HG03196 (cell line): ENCODE results near the gene GSK3A.
A peak's percentile ranks its signal among the peaks of the same experiment; 100 is the strongest.
"Not testable (repeated sequence)": the region's sequence is repeated elsewhere in the genome, so short reads cannot be mapped to it uniquely, and the experiment has no call there.

Experiments
- ATAC-seq: cut with Tn5 transposase; IDR thresholded peaks from one replicate; pipeline ENCODE4 v1.9.1; 2021; ENCODE audit not compliant: unreplicated experiment

Gene GSK3A

DNA sequence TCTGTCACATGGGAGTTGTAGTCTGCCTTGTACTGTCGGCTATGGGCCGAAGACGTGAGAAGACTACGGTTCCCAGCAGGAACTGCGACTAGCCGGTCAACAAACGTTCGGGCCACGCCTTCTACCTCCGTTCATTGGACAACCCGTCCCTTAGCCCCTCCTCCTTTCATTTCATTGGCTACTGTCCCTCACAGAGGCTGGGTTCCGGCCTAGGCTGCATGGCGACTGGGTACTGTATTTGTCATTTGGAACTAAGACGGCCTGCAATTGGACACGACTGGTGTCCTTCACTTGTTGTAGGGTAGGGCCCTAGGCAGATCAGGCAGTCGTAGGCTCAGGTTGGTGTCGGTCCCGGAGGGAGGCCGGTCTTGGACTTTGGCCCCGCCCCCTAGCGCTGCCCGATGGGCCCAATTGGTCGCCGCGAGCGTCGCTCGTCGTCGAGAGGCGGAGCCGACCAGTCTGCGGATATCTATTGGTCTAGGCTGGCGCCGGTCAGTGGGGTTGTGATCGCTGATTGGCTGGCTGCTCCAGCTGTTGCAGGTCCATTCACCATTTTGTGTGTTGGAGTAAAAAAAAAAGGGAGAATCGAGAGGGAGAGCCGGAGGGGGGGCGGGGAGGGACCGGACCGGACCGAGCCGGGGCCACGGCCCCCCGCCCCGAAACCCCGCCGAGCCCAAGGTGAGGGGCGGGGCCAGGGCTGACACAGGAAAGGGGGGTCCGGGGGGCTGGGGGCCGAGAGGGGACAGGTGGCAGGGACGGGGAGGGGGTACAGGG is 26.5 kb upstream of the GSK3A start, which contains the start of gene CIC:
CIC (plus strand) TSS at position 549 of the 774 bp plus-strand sequence. CDS start 2,532 bp downstream, outside the sequence.
- ATAC-seq: peak; percentile 79

DNA sequence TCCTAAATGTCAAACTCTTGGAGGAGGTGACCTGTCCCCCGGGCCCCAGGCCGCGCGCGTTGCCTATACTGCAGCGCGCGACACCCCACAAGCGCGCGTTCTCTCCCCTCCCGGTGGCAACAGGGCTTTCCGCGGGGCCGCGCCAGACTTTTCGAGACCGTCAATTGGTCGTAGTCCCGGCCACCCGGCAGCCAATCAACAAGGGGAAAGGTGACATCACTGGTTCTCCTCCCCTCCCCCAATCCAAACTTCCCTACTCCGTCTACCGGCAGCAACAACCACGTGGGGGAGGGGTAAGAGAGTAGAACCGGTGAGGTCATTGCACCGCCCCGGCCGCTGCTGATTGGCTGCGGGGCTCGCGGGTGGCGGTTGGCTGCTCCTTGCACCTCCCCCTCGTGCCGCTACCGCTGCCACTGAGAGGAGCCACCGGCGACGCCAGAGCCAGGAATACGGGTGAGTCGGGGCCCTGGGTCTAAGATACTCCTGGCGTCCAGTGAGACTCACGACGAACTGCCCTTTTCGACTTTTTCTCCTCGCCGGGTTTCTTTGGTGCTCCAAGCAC is 25.8 kb upstream of the GSK3A start:
- peak; percentile 60 for ATAC-seq

DNA sequence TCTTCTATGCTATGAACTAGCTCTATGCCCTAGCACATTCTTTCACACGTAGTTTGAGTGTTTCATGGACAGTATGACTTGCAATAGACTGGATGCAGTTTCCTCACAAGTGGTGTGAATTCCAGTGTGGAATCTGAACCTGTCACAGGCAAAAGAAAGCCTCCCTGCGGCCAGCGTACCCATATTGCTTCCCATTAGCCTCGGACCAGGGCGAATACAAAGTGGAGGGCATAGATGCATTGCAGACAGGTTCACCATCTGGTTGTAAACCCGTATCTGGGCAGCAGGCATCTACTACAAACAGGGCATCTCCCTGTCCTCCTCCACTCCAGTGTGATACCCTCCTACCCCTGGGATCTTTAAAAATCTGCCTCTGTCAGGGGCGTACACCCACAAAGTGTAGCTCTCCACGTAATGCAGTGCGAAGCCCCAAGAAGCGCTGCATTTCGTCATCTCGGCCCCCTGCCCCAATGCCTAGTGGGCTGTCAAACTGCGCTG is 25.3 kb upstream of the GSK3A start:
- ATAC-seq: no peak

- ATAC-seq: not testable (repeated sequence)
Observed at GRCh38 chr19:42266928-42267603, 24.7 kb upstream of the GSK3A start.

- not testable (repeated sequence) for ATAC-seq
Observed at GRCh38 chr19:42266105-42266504, 23.7 kb upstream of the GSK3A start.

DNA sequence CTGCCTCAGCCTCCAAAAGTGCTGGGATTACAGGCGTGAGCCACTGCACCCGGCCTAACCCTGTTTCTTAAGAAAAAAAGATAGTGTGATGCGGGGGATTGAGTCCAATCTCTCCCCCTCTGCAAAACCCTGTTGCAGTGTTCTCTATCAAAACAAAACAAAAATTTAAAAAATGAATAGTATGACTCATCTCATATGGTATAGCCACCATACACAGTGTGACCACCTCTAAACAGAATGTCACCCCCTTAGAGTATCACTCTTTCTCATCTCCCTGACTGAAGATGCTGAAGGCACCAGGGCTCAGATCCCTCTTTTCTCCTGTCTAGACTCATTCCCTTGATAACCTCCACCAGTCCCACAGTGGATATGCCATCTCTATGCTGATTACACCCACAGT is 19.4 kb upstream of the GSK3A start:
- ATAC-seq: no peak

DNA sequence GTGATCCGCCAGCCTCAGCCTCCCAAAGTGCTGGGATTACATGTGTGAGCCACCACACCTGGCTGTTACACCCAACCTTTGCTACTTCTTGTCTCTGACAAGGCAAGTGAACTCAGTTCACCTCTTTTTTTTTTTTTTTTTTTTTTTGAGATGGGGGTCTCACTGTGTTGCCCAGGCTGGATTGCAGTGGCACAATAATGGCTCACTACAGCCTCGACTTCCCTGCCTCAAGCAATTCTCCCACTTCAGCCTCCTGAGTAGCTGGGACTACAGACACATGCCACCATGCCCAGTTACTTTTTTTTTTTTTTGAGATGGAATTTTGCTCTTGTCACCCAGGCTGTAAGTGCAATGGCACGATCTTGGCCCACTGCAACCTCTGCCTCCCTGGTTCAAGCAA is 15.4 kb upstream of the GSK3A start:
- ATAC-seq: not testable (repeated sequence)

GRCh38 chr19:42255766-42256745 is 13.7 kb upstream of the GSK3A start:
- ATAC-seq: no peak

DNA sequence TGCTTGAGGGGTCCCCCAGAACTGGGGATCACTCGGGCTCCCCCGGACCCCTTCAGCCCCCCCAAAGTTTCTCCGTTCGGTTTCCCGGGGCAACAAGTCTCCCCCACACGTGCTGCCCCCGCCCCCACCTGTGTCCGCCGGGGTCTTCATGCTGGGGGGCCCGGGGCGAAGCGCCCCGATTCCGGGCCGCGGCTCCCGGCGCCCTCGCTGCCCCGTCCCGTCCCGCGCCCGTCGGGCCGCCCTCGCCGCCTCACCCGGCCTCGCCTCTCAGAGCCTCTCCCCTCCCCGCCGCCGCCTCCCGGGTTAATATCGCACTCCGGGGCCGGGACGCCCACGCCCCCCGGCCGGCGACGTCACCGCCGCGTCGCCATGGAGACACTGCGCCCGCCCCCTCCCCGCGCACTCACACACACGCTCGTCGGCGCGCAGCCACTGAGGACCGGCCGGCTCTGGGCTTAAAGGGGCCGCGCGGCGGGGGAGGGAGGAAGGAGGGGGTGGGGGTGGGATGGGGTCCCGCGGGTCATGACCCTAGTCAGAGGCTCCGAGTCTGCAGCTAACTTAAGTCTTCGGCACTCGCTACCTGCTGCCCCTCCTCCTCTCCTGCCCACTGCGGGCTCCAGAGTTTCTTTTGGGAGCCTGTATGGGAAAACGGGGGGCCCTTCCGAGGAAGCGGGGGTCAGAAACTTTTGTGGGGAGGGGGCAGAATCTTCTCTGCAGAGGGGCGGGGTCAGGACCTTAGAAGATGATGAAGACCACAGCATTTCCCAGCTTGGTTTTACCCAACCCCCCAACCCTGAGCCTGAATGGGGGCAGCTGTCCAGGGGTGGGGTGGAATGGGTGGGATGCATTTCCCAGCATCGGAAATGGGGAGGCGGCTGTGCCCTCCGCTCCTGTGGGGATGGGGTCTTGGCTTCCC is 12.7 kb upstream of the GSK3A start, which contains the start of gene ERF:
ERF (minus strand) TSS at position 279 of the 916 bp plus-strand sequence; CDS start at position 150, 129 bp downstream.
- ATAC-seq: peak; percentile 70

DNA sequence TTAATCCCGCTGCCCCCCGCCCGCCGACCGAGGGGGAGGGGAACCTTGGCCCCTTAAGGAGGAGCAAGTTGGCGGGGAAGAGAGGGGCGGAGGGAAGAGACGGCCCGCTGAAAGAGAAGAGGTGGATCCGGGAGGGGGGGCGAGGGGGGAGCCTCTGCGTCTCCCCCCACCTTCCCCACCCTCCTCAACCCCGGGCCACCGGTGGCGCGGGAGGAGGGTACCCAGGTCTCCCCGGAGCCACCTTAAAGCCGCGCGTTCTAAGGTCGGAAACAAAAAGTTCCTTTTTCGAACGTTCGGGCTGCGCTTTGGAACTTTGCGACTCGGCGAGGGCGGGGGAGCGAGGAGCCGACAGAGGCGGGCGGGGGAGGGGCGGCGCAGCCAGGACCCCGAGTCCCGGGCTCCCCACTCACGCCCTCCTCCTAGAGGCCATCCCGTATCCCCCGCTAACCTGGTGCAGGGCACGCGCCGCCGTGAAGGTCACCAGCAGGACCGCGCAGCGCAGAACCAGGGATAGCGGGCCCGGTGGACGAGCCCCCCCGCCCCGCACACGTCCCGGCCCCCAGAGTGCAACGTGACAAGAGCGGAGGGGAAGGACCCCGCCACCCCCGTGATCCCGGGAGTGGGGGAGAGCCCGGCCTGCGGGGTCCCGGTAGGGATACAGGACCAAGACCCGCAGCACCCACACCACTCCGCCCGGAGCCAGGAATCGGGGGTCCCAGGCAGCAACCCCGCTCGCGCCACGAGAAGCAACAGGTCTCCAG is 11.9 kb upstream of the GSK3A start:
- ATAC-seq: peak; percentile 27

GRCh38 chr19:42253245-42254088 is 11.1 kb upstream of the GSK3A start:
- ATAC-seq: peak; percentile 6

DNA sequence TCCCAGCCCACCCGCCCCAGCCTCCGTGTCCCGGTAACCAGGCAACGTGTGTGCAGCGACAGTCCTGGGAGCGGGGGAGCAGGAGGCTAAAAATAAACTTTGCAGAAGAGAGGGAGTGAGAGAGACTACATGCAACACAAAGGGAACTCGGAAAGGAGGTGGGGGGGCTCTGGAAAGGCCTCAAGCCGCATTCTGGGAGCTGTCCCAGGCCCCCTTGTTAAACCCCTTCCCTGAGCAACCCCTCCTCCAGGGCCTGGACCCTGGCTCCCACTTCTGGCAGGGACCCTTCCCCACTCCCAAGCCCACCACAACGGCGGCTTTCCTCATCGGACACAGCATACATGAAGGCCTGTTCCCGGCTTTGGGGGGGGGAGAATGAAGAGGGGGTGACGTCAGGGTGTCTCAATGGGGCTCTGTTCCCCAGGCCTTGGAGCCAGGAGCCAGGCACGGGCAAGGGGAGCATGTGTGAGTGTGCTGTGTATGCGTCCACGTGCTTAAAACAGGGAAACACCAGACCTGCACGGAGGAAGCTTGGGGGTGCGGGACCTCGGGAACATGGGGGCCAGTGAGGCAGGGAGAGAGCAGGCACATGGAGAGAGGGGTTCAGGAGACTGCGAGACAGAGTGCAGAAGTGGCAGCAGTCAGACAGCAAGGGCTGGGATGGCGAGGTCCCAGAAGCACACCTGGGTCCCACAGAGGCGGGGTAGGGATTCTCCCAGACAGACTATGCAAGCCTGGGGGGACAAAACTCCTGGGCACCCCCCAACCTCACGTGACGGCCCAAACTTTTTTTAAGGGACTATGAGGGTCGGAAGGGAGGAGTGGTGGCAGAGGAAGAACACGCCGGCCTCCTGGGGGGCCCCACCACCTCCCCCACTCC is 10.2 kb upstream of the GSK3A start:
- no peak for ATAC-seq

DNA sequence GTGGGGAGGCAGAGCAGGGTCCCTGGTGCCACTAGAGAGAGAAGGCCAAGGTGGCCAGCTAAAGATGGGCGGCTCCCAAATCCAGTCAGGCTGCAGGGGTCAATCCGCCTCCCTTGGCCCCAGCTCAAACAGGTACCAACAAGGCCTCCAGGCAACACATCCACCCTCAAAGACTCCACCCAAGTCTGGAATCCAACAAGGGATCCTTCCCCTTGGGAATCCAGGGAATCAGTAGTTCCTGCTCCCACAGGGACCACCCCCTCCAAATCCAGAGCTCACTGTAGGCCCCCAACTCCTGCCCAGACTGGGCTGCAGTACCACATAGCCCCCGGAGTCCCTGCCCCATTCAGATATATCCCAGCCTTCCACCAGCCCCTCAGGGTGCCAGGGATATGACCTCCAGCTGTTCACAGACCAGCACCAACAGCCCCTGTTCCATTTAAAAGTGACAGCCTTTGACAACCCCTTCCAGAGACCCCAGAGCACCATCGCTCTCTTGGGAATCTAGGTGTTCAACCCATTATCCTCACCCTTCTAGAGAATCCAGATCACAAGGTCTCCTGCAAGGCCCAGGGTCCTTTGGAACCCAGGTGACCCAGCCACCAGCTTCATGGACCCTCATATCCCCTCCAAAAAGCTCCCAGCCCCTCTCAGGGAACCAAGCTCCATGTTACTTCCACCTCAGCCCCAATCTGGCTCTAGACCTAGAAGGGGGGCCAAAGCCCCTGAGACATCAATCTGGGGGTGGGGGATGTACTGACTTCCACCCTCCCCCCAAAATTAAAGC is 9.4 kb upstream of the GSK3A start:
- ATAC-seq: no peak

GRCh38 chr19:42250666-42251531 is 8.5 kb upstream of the GSK3A start:
- ATAC-seq: no peak

DNA sequence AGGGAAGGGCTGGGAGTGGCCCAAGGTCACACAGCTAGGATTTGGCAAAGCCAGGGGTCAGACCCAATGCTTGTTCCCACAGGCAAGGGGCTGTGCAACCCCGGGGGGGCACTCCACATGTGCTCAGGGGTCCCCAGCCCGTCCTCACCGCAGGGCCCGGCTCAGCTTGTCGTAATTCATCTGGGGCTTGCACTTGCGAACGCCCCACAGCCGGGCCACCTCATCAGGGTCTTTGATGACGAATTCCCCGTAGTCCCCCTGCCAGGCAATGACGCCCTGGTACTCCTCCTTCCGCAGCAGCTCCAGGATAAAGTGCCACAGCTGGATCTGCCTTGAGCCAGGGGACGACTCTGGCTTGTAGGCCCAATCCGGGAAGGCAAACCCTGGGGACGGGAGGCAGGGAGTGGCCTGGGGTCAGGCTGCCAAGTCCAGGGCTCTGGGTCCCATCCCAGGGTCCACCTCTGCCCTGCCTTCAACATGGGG is 7.8 kb upstream of the GSK3A start:
- ATAC-seq: no peak
